NCI-H2107 treated with DMSO at 0.1 percent for 48 hours (cell line): ENCODE measurements around the gene BEAN1.

Experiments used
- DNase-seq: peaks from one replicate; lab custom pipeline; 2025; ENCODE audit not compliant: unreplicated experiment; lab: John Stamatoyannopoulos, UW

The BEAN1 gene

GRCh38 chr16:66517586-66518263 is 90.6 kb downstream of the BEAN1 start:
- DNase-seq = no peak

DNA sequence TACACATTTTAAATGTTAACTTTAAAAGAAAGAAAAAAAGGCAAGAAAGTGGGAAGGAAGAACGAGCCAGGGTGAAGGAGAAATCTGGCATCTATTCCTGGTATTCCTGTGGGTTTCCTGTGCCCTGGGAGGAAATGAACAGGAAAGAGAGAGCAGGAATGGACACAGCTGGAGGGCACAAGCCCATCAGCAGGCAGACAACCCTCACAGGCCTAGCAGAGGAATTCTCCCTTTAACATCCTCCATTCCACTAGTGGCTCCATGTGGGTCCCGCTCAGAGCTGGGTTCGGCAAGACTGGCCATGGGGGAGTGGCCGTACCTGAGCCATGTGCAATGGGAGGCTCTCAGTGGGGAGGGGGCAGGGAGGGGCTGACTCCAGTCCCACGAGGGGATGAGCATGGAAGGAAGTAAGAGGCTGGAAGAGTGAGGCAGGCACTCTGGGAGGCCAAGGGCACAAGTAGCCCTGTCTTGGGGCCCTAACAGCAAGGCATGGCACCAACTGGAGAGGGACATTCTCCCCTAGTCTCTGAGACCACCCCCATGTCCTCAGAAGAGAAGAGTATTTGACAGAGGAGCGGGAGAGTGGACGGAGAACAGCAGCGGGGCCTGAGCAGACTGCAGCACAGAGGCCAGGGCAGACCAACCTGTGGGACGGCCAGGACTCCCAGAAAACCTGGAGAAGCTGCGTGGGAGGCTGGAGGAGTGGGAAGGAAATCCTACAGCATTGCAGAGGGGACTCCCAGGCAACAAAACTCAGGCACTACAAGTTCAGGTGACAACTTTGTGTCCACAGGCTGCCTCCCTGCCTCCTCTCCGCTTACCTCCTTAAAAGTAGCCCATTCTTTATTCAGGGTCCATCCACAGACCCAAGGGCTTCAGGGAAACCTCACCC is 92.6 kb downstream of the BEAN1 start:
- DNase-seq = no peak

DNA sequence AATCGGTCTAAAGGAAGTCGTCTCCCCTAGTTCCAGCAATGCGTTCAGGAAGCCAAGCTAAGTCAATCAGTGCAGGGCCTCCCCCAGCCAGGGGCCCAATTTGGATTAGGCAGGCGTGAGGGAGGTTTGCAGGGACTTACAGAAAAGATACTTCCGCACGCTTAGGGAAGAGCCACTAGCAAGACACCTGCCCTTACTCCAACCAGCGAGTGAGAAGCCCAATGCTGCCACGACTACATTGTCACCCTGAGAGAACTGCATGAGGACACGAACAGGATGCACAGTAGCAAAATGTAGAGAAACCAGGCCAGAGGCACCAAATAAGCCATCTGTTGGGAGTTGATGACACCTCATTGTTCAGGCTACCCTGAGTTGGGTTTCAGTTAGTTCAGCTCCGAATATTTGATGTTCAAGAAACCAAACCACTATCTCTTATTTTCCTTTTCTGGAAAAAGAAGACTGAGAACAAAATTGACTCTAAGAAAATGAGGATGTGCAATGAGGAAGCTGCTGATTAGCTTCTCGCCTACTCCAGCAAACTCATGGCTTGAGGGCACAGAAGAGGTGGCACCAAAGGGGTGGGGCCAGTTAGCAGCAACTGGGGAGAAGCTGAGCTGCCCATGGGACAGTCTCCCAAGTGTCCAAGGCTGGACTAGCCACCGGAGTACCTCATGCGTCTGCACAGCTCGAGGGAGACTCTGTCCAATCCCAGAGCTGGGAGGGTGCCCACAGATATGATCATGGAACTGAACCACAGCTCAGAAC is 93.5 kb downstream of the BEAN1 start:
- DNase-seq = no peak

DNA sequence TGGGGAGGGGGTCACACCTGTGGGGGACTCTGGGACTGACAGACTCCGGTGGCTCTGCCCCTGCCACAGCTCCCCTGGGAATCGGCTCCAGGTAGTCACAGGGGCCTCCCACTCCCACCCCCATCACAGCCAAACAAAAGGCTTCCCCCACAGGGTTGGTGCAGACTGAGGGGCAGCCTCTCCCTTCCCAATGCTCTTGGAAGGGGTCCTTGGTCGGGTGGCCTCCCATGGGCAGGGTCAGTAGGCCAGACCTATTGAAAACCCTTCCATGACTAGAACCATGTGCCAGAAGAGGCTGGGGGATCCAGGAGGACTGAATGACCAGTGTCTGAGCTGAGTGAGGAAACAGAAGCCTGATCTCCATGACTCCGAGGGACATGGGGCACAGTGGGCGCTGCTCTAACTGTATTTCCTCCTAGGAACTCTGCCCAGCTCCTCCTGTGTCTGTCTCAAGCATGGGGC is 94.2 kb downstream of the BEAN1 start:
- no peak for DNase-seq

GRCh38 chr16:66521951-66522771 is 95.1 kb downstream of the BEAN1 start:
- no peak for DNase-seq

GRCh38 chr16:66522816-66523590 is 95.9 kb downstream of the BEAN1 start:
- DNase-seq = no peak

- no peak for DNase-seq
These were observed 96.8 kb downstream of the BEAN1 start for GRCh38 chr16:66523861-66524354.

DNA sequence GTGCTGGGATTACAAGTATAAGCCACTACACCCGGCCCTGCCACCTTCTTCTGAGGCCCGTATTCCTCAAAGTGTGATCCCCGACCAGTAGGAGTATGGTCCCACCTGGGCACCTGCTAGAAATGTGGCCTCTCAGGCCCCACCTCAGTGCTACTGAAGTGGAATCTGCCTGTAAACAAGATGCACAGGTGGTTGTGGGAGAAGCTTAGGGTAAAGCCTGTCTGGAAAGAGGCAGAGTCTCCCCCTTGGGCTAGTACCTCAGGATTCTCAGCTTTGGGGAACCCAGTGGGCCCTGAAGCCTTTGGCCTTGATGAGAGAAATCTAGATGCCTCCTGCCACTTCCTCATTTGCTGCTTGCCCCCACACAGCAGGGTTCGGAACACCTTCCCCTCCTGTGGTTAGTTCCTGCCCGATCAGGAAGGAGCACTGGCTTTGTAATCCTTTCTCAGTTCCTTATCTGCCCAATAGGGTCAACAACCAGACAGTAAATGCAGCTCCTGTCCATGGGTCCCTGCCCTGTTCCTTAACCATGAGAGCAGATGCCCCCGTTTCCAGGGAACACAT is 97.6 kb downstream of the BEAN1 start:
- no peak for DNase-seq

- DNase-seq = no peak
These were observed 98.5 kb downstream of the BEAN1 start for GRCh38 chr16:66525396-66526180.

- DNase-seq = no peak
These were observed 101.2 kb downstream of the BEAN1 start for GRCh38 chr16:66528294-66528693.

- DNase-seq = no peak
These were observed 102.4 kb downstream of the BEAN1 start for GRCh38 chr16:66529475-66529874.
